Neutrophil (primary cell): ENCODE measurements around the gene TMEM225B.

Experiments used
- H3K27ac ChIP-seq: fragments of 200-600 bp; sonication (generic); 2 replicates; pipeline ENCODE4 v1.5.1; 2016; ENCODE audit warnings: mild to moderate bottlenecking, moderate library complexity
- H3K27me3 ChIP-seq: fragments of 200-600 bp; sonication (generic); 2 replicates; pipeline ENCODE4 v1.6.0; 2016; ENCODE audit warnings: mild to moderate bottlenecking
- H3K36me3 ChIP-seq: fragments of 200-600 bp; sonication (generic); 2 replicates; pipeline ENCODE4 v1.5.1; 2017
- H3K4me1 ChIP-seq, 2 experiments: fragments of 200-600 bp in 1 of 2; sonication (generic) in 1 of 2; 1 replicate in 1 of 2; 2 replicates in 1 of 2; pipeline versions ENCODE4 v1.5.1 to v1.6.1; 2013 to 2016; ENCODE audit warnings: low read depth in 1 of 2, low read length in 1 of 2, mild to moderate bottlenecking in 1 of 2, moderate library complexity in 1 of 2; ENCODE audit not compliant: control insufficient read depth in 1 of 2, insufficient read depth in 1 of 2
- H3K4me3 ChIP-seq, 2 experiments: fragments of 200-600 bp in 1 of 2; sonication (generic) in 1 of 2; 1 replicate in 1 of 2; 2 replicates in 1 of 2; pipeline ENCODE4 v1.5.1; 2013 to 2016; ENCODE audit warnings: low read depth in 1 of 2, low read length in 1 of 2, mild to moderate bottlenecking in 1 of 2, moderate library complexity in 1 of 2
- H3K9me3 ChIP-seq: fragments of 200-600 bp; sonication (generic); 2 replicates; pipeline ENCODE4 v1.5.1; 2016
- CTCF ChIP-seq: fragments of 200-600 bp; sonication (generic); IDR thresholded peaks from 2 replicates; pipeline ENCODE4 v1.5.1; 2016; ENCODE audit warnings: antibody characterized with exemption

TMEM225B gene

GRCh38 chr7:99625961-99626360 is 27.9 kb downstream of the TMEM225B start:
- Histone ChIP-seq H3K9me3 (no peaks in the 10 kb centered on the region), H3K4me3 (no peak overlapping the region), H3K4me1 (peaks cover 0 to 9% of the 10 kb centered on the region in 2 experiments), H3K27ac (no peak overlapping the region), H3K27me3 (no peaks in the 10 kb centered on the region), H3K36me3 (peaks cover 99% of the 10 kb centered on the region)
- no peak for TF ChIP-seq CTCF

GRCh38 chr7:99626661-99627060 is 28.6 kb downstream of the TMEM225B start:
- no peak for TF ChIP-seq CTCF
- Histone ChIP-seq H3K27ac (no peak overlapping the region), H3K27me3 (no peaks in the 10 kb centered on the region), H3K4me3 (no peak overlapping the region), H3K36me3 (peaks cover 99% of the 10 kb centered on the region), H3K4me1 (peaks cover 0 to 9% of the 10 kb centered on the region in 2 experiments), H3K9me3 (no peaks in the 10 kb centered on the region)

- Histone ChIP-seq H3K36me3 (peaks cover 97% of the 10 kb centered on the region), H3K4me3 (no peak overlapping the region), H3K9me3 (no peaks in the 10 kb centered on the region), H3K27me3 (no peaks in the 10 kb centered on the region), H3K4me1 (peaks cover 0 to 9% of the 10 kb centered on the region in 2 experiments), H3K27ac (no peak overlapping the region)
- TF ChIP-seq CTCF, result no peak
Measured at GRCh38 chr7:99627513-99627912, 29.4 kb downstream of the TMEM225B start.

GRCh38 chr7:99628471-99629465 is 30.7 kb downstream of the TMEM225B start:
- H3K4me1 ChIP-seq, result peaks cover 0 to 9% of the 10 kb centered on the region in 2 experiments
- peaks cover 86% of the 10 kb centered on the region for H3K36me3 ChIP-seq
- H3K27me3 ChIP-seq, result no peaks in the 10 kb centered on the region
- TF ChIP-seq CTCF, result no peak
- H3K4me3 ChIP-seq, result no peak overlapping the region
- H3K27ac ChIP-seq, result no peak overlapping the region
- no peaks in the 10 kb centered on the region for H3K9me3 ChIP-seq

- no peak for TF ChIP-seq CTCF
- peaks cover 77% of the 10 kb centered on the region for H3K36me3 ChIP-seq
- no peak overlapping the region for H3K27ac ChIP-seq
- no peaks in the 10 kb centered on the region for H3K9me3 ChIP-seq
- peaks cover 0 to 2% of the 10 kb centered on the region in 2 experiments for H3K4me1 ChIP-seq
- H3K4me3 ChIP-seq, result no peak overlapping the region
- no peaks in the 10 kb centered on the region for H3K27me3 ChIP-seq
Measured at GRCh38 chr7:99629643-99630042, 31.6 kb downstream of the TMEM225B start.
